Fibroblast of lung (primary cell): ENCODE measurements around the gene PLA2G3.

Source experiments
- EZH2 ChIP-seq: IDR thresholded peaks from 2 replicates; pipeline ENCODE4 v1.5.1; 2012; ENCODE audit warnings: low read length, control low read depth, mild to moderate bottlenecking; ENCODE audit errors: missing control alignments
- TF ChIP-seq, protein P1 (sequence below), 2 donors: IDR thresholded peaks in 1 of 2; conservative IDR thresholded peaks in 1 of 2; 1 replicate in 1 of 2; 2 replicates in 1 of 2; pipeline ENCODE4 v1.5.1; 2011 to 2012; ENCODE audit warnings: low read length in 2 of 2, control low read depth in 1 of 2, inconsistent platforms in 1 of 2, low read depth in 1 of 2, mild to moderate bottlenecking in 1 of 2

DNA sequence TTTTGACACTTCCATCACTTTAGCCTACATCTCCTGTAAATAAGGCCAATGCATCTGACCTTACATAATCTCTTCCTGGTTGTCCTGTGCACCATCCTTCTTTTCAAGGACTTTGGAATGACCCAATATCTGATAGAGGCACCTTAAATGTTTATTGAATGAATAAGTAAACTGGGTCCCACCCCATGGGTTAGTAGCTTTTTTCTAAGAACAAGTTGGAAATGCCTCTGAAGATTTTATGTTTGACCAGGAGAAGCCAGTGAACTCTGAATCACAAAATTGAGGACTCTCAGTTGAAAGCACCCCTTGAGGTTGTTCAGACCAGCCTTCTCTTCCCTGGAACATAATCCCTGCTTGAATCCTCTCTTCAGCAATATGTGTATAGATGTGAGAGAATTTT is 21.1 kb upstream of the PLA2G3 start:
- TF ChIP-seq, protein P1, sequence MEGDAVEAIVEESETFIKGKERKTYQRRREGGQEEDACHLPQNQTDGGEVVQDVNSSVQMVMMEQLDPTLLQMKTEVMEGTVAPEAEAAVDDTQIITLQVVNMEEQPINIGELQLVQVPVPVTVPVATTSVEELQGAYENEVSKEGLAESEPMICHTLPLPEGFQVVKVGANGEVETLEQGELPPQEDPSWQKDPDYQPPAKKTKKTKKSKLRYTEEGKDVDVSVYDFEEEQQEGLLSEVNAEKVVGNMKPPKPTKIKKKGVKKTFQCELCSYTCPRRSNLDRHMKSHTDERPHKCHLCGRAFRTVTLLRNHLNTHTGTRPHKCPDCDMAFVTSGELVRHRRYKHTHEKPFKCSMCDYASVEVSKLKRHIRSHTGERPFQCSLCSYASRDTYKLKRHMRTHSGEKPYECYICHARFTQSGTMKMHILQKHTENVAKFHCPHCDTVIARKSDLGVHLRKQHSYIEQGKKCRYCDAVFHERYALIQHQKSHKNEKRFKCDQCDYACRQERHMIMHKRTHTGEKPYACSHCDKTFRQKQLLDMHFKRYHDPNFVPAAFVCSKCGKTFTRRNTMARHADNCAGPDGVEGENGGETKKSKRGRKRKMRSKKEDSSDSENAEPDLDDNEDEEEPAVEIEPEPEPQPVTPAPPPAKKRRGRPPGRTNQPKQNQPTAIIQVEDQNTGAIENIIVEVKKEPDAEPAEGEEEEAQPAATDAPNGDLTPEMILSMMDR (conservative IDR thresholded peaks at IDR 0.05 in 1 of 2, IDR thresholded peaks at IDR 0.05 in 1 of 2; ENCODE audit: low read depth in 1 of 2, low read length in 2 of 2): no peak
- no peak for TF ChIP-seq EZH2
